IPS-18a (cell line): Measurements from ENCODE around the gene ECM2.

Experiments
- H3K27ac ChIP-seq: one replicate; pipeline ENCODE4 v1.5.1; 2013; ENCODE audit warnings: low read length
- H3K27me3 ChIP-seq: one replicate; pipeline ENCODE4 v1.6.1; 2013; ENCODE audit warnings: mild to moderate bottlenecking, low read length; ENCODE audit not compliant: control insufficient read depth, insufficient read depth
- H3K36me3 ChIP-seq: one replicate; pipeline ENCODE4 v1.6.1; 2013; ENCODE audit warnings: low read depth, low read length; ENCODE audit not compliant: control insufficient read depth
- H3K4me1 ChIP-seq: one replicate; pipeline ENCODE4 v1.6.1; 2013; ENCODE audit warnings: low read depth, low read length; ENCODE audit not compliant: control insufficient read depth
- H3K4me3 ChIP-seq: one replicate; pipeline ENCODE4 v1.5.1; 2013; ENCODE audit warnings: low read length
- H3K9ac ChIP-seq: one replicate; pipeline ENCODE4 v1.6.1; 2013; ENCODE audit warnings: mild to moderate bottlenecking, low read length, moderate library complexity
- H3K9me3 ChIP-seq: one replicate; pipeline ENCODE4 v1.6.1; 2013; ENCODE audit warnings: low read depth, low read length; ENCODE audit not compliant: control insufficient read depth

ECM2 gene

DNA sequence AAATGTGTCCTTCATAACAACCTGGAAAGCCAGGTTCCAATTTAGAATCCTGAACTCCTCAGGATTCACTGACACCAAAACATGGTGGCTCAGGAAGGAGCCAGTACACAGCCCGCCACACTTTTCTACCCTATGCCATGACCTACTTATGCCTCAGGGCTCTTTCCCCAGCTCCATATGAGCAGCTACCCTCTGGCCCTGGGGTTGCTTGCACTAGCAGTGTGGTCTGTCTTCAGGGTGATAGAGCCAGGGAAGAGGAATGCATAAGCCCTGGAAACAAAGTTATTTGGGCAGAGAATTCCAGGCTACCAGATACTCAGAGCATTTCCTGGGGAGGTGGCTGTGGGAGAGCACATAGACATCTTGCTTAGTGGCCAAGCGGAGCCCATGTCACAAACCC lies 15.0 kb upstream of the ECM2 start:
- H3K4me1 ChIP-seq, result no peaks in the 10 kb centered on the region

DNA sequence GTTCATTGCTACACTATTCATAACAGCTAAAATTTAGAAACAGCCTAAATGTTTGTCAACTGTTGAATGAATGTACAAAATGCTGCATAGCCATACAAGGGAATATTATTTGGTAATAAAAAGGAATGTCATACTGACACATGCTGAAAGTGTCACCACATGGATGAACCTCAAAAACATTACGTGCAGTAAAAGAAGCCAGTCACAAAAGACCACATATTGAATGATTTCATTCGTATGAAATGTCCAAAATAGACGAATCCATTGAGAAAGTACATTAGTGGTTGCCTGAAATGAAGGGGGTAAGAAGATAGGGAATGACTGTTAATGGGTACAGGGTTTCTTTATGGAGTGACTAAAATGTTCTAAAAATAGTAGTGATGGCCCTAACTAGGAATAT lies 11.6 kb upstream of the ECM2 start:
- Histone ChIP-seq H3K9me3 (no peaks in the 10 kb centered on the region), H3K4me3 (no peak overlapping the region), H3K27ac (no peak overlapping the region), H3K36me3 (no peaks in the 10 kb centered on the region), H3K9ac (no peak overlapping the region), H3K4me1 (no peaks in the 10 kb centered on the region), H3K27me3 (no peaks in the 10 kb centered on the region)

More for the DNA sequence above, 15.0 kb upstream of the ECM2 start:
- Histone ChIP-seq H3K36me3 (no peaks in the 10 kb centered on the region), H3K27me3 (no peaks in the 10 kb centered on the region), H3K27ac (no peak overlapping the region), H3K4me3 (no peak overlapping the region), H3K9me3 (no peaks in the 10 kb centered on the region), H3K9ac (no peak overlapping the region)

DNA sequence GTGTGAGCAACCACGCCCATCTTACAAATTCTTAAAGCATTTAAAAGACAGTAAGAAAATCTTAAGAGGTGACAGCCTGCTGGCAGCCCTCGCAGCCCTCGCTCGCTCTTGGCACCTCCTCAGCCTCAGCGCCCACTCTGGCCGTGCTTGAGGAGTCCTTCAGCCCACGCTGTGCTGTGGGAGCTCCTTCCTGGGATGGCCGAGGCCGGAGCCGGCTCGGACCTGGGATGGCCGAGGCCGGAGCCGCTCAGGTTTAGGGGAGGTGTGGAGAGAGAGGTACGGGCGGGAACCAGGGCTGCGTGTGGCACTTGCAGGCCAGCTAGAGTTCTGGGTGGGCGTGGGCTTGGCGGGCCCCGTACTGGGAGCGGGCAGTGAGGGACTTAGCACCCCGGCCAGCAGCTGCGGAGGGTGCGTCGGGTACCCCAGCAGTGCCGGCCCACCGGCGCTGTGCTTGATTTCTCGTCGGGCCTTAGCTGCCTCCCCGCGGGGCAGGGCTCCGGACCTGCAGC lies 9.3 kb upstream of the ECM2 start:
- Histone ChIP-seq H3K27ac (no peak overlapping the region), H3K9ac (no peak overlapping the region), H3K9me3 (no peaks in the 10 kb centered on the region), H3K4me3 (no peak overlapping the region), H3K27me3 (no peaks in the 10 kb centered on the region), H3K4me1 (no peaks in the 10 kb centered on the region), H3K36me3 (no peaks in the 10 kb centered on the region)

DNA sequence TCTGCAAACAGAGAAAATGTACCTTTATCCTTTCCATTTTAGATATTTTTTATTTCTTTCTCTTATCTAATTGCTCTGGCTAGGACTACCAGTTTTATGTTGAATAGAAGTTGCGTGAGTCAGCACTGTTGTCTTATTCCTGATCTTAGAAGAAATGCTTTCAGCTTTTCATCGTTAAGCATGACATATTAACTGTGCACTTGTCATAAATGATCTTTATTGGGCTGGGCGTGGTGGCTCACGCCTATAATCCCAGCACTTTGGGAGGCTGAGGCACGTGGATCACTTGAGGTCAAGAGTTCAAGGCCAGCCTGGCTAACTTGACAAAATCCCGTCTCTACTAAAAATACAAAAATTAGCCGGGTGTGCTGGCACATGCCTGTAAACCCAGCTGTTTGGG lies 8.2 kb upstream of the ECM2 start:
- no peak overlapping the region for H3K27ac ChIP-seq
- H3K27me3 ChIP-seq, result no peaks in the 10 kb centered on the region
- no peaks in the 10 kb centered on the region for H3K36me3 ChIP-seq
- no peaks in the 10 kb centered on the region for H3K9me3 ChIP-seq
- no peak overlapping the region for H3K4me3 ChIP-seq
- no peaks in the 10 kb centered on the region for H3K4me1 ChIP-seq
- no peak overlapping the region for H3K9ac ChIP-seq

DNA sequence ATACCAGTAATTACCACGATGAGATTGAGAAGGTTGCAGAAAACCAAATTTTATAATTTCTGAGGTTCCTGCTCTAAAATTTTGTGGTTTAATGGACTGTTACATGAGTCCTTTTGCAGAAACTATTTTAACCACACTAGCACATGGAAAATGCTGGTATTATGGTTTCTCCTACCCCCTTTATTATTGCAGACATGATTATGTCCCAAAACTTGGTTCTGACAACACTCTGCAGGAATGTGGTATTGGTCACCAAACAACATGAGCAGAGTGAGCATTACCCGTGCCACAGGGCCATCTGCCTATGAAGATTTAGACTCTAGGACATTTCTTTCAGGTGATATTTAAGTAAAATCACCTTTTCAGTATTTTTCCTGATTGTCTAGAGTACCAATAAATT lies 2.8 kb upstream of the ECM2 start:
- no peak overlapping the region for H3K9ac ChIP-seq
- no peaks in the 10 kb centered on the region for H3K36me3 ChIP-seq
- no peaks in the 10 kb centered on the region for H3K9me3 ChIP-seq
- no peaks in the 10 kb centered on the region for H3K27me3 ChIP-seq
- peaks cover 4% of the 10 kb centered on the region for H3K4me1 ChIP-seq
- no peak overlapping the region for H3K4me3 ChIP-seq
- H3K27ac ChIP-seq, result no peak overlapping the region

DNA sequence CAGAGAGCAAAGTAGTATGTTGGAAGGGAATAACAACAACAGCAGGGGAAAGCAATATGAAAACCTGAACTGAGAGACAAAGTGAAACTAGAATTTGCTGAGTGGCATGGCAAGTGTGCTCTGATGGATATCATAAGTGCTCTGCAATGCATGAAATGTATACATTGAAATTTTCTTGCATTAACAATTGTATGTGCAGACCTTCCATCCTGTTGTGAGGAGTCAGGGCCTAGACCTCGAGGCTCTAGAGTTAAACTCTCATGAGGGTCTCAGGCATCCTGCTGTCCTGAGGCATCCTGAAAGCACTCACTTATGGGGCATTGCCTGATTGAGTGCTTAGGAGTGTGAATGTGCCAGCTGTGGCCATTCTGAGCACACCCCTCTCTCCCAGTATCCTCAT lies 1.1 kb downstream of the ECM2 start:
- Histone ChIP-seq H3K9me3 (no peaks in the 10 kb centered on the region), H3K4me1 (peaks cover 4% of the 10 kb centered on the region), H3K27me3 (no peaks in the 10 kb centered on the region), H3K27ac (no peak overlapping the region), H3K9ac (no peak overlapping the region), H3K4me3 (no peak overlapping the region), H3K36me3 (no peaks in the 10 kb centered on the region)

DNA sequence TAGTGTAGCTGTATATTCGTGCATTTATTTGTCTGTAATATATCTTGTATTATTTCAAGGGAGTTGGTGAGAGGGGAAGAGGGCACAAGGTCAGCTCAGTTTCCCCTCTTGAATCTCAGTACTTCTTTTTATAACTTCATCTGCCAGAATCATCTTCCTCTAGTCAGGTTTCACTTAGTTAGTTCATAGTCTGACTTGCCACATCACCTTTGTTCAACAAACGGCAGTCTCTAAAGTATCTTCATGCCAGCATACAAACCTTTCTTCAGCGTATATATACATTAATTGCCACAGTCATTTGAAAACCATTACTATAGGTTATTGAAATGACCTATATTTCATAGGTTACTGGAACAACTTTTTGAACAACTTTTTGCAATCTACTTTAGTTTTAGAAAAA lies 1.6 kb downstream of the ECM2 start:
- Histone ChIP-seq H3K27me3 (no peaks in the 10 kb centered on the region), H3K9ac (no peak overlapping the region), H3K27ac (no peak overlapping the region), H3K9me3 (no peaks in the 10 kb centered on the region), H3K4me1 (peaks cover 4% of the 10 kb centered on the region), H3K4me3 (no peak overlapping the region), H3K36me3 (no peaks in the 10 kb centered on the region)

DNA sequence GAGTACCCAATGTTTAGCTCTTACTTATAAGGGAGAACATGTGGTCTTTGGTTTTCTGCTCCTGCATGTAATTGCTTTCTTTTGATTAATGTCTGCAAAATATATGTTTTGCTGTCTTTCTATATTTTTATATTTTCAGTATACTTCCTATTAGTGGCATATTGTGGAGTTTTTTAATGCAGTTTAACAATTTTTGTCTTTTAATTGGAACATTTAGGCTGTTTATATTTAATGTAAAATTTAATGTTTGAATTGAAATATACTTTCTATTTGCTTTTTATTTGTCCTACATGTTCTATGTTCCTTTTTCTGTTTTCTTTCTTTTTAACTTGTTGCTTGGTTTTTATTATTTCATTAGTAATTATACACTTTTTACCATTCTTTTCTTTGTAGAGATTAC lies 4.9 kb downstream of the ECM2 start:
- no peaks in the 10 kb centered on the region for H3K36me3 ChIP-seq
- H3K9ac ChIP-seq, result no peak overlapping the region
- H3K4me3 ChIP-seq, result no peak overlapping the region
- H3K27me3 ChIP-seq, result no peaks in the 10 kb centered on the region
- no peaks in the 10 kb centered on the region for H3K4me1 ChIP-seq
- H3K27ac ChIP-seq, result no peak overlapping the region
- H3K9me3 ChIP-seq, result no peaks in the 10 kb centered on the region

DNA sequence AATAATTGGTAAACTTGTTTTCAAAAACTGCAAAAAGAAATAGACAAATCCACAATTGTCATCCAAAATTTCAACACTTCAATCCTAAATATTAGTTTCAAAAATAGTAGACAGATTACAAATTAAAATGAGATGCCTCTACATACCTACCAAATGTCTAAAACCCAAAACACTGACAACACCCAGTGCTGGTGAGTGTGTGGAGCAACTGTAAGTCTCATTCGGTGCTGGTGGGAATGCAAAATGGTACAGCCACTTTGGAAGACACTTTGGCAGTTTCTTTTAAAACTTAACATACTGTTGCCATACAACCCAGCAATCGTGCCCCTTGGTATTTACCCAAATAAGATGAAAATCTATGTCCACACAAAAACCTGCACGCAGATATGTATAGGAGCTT lies 6.7 kb downstream of the ECM2 start:
- Histone ChIP-seq H3K27me3 (no peaks in the 10 kb centered on the region), H3K9ac (no peak overlapping the region), H3K27ac (no peak overlapping the region), H3K9me3 (no peaks in the 10 kb centered on the region), H3K4me1 (no peaks in the 10 kb centered on the region), H3K4me3 (no peak overlapping the region), H3K36me3 (no peaks in the 10 kb centered on the region)

DNA sequence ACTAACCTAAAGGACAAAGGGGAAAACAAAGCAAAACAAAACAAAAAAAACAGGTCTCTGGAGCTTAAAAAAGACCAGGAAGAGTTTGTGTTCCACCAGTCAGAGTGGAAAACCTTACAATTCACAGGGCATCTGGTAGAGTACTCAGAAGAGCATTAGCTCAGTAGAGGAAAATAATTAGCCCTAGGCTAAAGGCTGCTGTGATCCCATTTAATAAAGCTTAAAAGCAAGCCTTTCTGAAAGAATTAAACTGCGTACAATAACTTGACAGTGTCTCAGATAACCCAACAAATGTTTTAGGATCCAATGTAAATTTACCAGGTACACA lies 7.3 kb downstream of the ECM2 start:
- Histone ChIP-seq H3K4me3 (no peak overlapping the region), H3K9ac (no peak overlapping the region), H3K4me1 (no peaks in the 10 kb centered on the region), H3K9me3 (no peaks in the 10 kb centered on the region), H3K27ac (no peak overlapping the region), H3K36me3 (no peaks in the 10 kb centered on the region), H3K27me3 (no peaks in the 10 kb centered on the region)

DNA sequence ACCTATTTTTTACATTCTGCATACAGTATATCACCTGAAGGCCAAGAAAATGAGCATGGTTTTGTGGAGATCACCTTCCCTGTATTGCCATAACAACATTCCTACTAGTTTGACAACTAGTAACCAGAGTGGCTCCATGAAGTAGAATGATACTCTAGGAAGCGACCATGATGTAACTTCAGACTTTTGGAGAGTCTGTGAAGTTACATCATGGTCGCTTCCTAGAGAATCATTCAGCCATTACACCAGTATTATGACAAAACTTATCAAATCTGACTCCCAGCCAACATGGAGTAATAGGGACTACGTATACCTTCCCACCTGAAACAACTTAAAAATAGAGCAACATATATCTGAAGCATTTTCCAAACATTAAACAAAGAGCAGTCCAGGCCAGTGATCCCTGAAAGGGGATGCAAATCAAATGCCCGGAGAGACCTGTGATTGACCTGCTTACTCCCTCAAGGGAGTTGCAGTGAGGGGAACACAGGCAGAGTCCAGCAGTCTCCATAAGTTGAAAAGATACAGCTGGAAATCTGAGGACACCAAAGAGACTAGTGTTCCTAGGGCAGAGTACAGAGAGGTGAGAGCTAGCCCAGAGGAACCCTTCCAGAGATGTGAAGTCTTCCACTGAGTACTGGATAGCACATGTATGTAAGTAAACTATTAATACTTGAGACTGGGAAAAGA lies 7.8 kb downstream of the ECM2 start:
- H3K4me1 ChIP-seq, result no peaks in the 10 kb centered on the region
- H3K9ac ChIP-seq, result no peak overlapping the region
- H3K27ac ChIP-seq, result no peak overlapping the region

DNA sequence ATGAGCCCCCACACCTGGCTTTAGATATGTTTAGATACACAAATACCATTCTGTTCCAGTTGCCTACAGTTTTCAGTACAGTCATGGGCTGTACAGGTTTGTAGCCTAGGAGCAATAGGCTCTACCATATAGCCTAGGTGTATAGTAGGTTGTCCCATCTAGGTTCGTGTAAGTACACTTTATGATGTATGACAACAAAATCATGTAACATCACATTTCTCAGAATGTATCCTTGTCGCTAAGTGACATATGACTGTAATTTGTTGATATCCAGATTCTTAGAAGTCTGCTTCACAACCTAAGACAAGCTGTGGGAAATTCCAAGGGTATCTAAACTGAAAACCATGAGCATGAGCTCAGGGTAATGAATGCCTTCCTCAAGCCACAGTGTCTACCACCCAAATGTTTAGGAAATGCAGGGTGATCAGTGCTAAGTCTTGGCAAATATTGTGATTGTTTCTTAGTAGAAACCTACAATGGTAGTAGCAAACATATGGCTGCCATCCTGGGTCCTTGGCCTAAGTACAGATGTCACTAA lies 8.4 kb downstream of the ECM2 start:
- Histone ChIP-seq H3K9ac (no peak overlapping the region), H3K27ac (no peak overlapping the region), H3K27me3 (no peaks in the 10 kb centered on the region), H3K4me3 (no peak overlapping the region), H3K36me3 (no peaks in the 10 kb centered on the region), H3K4me1 (no peaks in the 10 kb centered on the region), H3K9me3 (no peaks in the 10 kb centered on the region)

More for the DNA sequence above, 7.8 kb downstream of the ECM2 start:
- H3K9me3 ChIP-seq, result no peaks in the 10 kb centered on the region
- H3K36me3 ChIP-seq, result no peaks in the 10 kb centered on the region
- H3K4me3 ChIP-seq, result no peak overlapping the region
- H3K27me3 ChIP-seq, result no peaks in the 10 kb centered on the region
